GM19239 (cell line): ENCODE measurements around the gene KIF16B.

Source experiments
- DNase-seq: peaks from one replicate; pipeline ENCODE4 v3.0.0; 2011; ENCODE audit warnings: low spot score; ENCODE audit not compliant: insufficient read length
- FAIRE-seq: peaks from 2 replicates; lab custom pipeline; 2011; peaks lifted over from hg19 to GRCh38; lab: Jason Lieb, UNC

Gene KIF16B

GRCh38 chr20:16378122-16378521 is 195.1 kb downstream of the KIF16B start:
- DNase-seq (no peak), FAIRE-seq (no peak)

GRCh38 chr20:16369441-16369840 is 203.8 kb downstream of the KIF16B start:
- no peak for DNase-seq
- no peak for FAIRE-seq

- no peak for DNase-seq
These were observed 204.5 kb downstream of the KIF16B start for GRCh38 chr20:16368645-16369292.

GRCh38 chr20:16367948-16368560 is 205.2 kb downstream of the KIF16B start:
- FAIRE-seq (no peak), DNase-seq (no peak)

More at GRCh38 chr20:16368645-16369292, 204.5 kb downstream of the KIF16B start:
- no peak for FAIRE-seq

GRCh38 chr20:16366529-16366928 is 206.7 kb downstream of the KIF16B start:
- DNase-seq = no peak
- no peak for FAIRE-seq

GRCh38 chr20:16364320-16364687 is 208.9 kb downstream of the KIF16B start:
- DNase-seq (no peak), FAIRE-seq (no peak)

GRCh38 chr20:16363506-16364319 is 209.5 kb downstream of the KIF16B start:
- DNase-seq = no peak
- no peak for FAIRE-seq

GRCh38 chr20:16362642-16363041 is 210.6 kb downstream of the KIF16B start:
- FAIRE-seq (no peak), DNase-seq (no peak)

- FAIRE-seq (no peak), DNase-seq (no peak)
These were observed 212.6 kb downstream of the KIF16B start for GRCh38 chr20:16360668-16361067.

GRCh38 chr20:16353417-16353781 is 219.8 kb downstream of the KIF16B start:
- DNase-seq (no peak), FAIRE-seq (no peak)

GRCh38 chr20:16352751-16353416 is 220.4 kb downstream of the KIF16B start:
- FAIRE-seq = no peak

GRCh38 chr20:16352321-16352720 is 220.9 kb downstream of the KIF16B start:
- FAIRE-seq (no peak), DNase-seq (no peak)

More at GRCh38 chr20:16352751-16353416, 220.4 kb downstream of the KIF16B start:
- no peak for DNase-seq

GRCh38 chr20:16351415-16351814 is 221.8 kb downstream of the KIF16B start:
- DNase-seq = no peak
- FAIRE-seq = no peak

- FAIRE-seq (no peak), DNase-seq (no peak)
These were observed 222.8 kb downstream of the KIF16B start for GRCh38 chr20:16350465-16350864.

GRCh38 chr20:16349523-16350260 is 223.6 kb downstream of the KIF16B start:
- DNase-seq (no peak), FAIRE-seq (no peak)

GRCh38 chr20:16346956-16347355 is 226.3 kb downstream of the KIF16B start:
- FAIRE-seq (no peak), DNase-seq (no peak)

GRCh38 chr20:16337707-16338106 is 235.5 kb downstream of the KIF16B start:
- FAIRE-seq (no peak), DNase-seq (no peak)

- FAIRE-seq (no peak), DNase-seq (no peak)
These were observed 245.6 kb downstream of the KIF16B start for GRCh38 chr20:16327606-16328005.

- DNase-seq (no peak), FAIRE-seq (no peak)
These were observed 252.0 kb downstream of the KIF16B start for GRCh38 chr20:16321291-16321690.
